ENCODE measurements around the gene LCN2.

DNA sequence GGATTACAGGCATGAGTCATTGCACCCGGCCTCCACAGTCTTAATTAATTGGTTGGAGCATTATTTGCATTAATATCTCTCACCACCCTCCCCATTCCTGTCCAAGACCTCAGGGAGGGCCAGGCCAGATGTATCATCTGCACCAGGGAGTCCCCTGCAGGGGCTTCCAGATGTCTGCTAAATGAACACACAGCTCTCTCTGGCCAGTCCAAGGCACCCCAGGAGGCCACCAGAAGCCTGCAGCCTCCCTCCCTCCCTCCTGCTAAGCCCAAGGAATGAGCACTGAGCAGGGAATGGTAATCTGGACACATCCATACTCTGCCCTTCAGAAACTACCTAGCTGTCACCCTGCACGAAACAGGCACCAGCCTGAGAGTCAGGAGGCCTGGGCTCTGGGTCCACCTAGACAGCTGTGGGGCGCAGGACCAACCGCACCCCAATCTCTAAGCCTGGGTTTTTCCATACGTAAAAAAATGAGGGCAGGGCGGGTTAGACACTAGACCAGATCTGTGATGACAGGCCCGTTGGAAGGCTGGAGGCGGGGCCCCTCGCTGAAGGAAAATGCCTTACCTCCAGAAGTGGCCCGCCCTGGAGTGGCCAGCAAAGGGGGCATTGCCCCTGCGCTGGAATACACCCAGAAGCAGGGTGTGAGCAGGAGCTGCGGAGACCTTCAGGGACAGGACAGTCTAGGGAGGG lies 33.8 kb downstream of the LCN2 start:
- TF ChIP-seq, protein P1, sequence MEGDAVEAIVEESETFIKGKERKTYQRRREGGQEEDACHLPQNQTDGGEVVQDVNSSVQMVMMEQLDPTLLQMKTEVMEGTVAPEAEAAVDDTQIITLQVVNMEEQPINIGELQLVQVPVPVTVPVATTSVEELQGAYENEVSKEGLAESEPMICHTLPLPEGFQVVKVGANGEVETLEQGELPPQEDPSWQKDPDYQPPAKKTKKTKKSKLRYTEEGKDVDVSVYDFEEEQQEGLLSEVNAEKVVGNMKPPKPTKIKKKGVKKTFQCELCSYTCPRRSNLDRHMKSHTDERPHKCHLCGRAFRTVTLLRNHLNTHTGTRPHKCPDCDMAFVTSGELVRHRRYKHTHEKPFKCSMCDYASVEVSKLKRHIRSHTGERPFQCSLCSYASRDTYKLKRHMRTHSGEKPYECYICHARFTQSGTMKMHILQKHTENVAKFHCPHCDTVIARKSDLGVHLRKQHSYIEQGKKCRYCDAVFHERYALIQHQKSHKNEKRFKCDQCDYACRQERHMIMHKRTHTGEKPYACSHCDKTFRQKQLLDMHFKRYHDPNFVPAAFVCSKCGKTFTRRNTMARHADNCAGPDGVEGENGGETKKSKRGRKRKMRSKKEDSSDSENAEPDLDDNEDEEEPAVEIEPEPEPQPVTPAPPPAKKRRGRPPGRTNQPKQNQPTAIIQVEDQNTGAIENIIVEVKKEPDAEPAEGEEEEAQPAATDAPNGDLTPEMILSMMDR (IDR thresholded peaks at IDR 0.05), result no peak
- TF ChIP-seq ZFX (IDR thresholded peaks at IDR 0.05; ENCODE audit: borderline replicate concordance), result no peak

Measured in 22Rv1 (cell line).